ENCODE data around the gene PLA2G4F. TPM values are rescaled to one million over a fixed set of nuclear protein-coding genes. Genes with fewer than 3 reads are reported as not detected.

Gene PLA2G4F
- total RNA-seq, 1 donor from 2014 or later = not detected

DNA sequence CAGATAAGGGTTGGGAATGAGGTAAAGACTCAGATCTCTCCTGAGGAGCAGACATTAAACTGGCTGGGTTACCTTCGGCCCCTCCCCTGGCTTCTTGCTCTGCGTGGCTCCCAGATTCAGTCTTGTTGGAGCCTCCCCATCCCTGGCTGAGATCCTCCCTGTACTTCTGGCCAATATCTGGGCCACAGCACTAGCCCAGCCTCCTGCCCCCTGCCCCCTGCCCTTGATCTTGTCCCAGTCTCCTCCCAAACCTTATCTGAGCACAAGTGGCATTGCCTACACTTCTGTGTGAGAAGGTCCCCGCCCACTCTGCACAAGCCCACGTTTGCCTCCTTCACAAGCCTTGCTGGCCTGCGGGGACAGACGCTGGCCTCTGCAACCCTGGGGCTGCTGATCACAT lies 16.8 kb downstream of the PLA2G4F start:
- Mint-ChIP-seq H3K27me3 (ENCODE audit: low read depth) (peaks cover 16% of the 10 kb centered on the region), H3K4me1 (ENCODE audit: low read depth) (no peaks in the 10 kb centered on the region), H3K9me3 (ENCODE audit: low read depth) (no peaks in the 10 kb centered on the region), H3K4me3 (ENCODE audit: unreplicated experiment) (no peak overlapping the region), H3K27ac (ENCODE audit: unreplicated experiment) (no peak overlapping the region), H3K36me3 (ENCODE audit: low read depth) (peaks cover 2% of the 10 kb centered on the region)
- peak; percentile 28 for DNase-seq (ENCODE audit: low spot score)
- TF ChIP-seq, protein P1, sequence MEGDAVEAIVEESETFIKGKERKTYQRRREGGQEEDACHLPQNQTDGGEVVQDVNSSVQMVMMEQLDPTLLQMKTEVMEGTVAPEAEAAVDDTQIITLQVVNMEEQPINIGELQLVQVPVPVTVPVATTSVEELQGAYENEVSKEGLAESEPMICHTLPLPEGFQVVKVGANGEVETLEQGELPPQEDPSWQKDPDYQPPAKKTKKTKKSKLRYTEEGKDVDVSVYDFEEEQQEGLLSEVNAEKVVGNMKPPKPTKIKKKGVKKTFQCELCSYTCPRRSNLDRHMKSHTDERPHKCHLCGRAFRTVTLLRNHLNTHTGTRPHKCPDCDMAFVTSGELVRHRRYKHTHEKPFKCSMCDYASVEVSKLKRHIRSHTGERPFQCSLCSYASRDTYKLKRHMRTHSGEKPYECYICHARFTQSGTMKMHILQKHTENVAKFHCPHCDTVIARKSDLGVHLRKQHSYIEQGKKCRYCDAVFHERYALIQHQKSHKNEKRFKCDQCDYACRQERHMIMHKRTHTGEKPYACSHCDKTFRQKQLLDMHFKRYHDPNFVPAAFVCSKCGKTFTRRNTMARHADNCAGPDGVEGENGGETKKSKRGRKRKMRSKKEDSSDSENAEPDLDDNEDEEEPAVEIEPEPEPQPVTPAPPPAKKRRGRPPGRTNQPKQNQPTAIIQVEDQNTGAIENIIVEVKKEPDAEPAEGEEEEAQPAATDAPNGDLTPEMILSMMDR (IDR thresholded peaks at IDR 0.05) = no peak

DNA sequence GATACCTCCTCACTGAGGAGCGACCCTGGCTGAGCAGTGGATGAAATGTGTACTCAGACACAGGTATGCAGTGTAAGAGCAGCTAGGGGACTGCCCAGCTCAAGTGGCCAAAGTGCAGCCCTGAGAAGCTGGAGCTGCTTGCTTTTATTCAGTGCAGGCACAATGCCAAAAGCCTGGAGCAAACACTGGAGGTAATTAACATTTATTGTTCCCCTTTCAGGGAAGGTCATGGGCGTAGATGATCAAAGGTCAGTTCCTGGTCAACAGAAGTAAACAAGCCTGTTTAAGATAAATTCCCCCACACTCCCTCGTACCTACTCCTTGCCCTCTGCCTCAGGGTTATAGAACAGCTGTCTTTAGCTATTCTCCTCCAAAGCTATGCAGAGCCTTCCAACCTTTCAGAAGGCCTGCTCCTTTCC lies 17.5 kb downstream of the PLA2G4F start:
- H3K9me3 Mint-ChIP-seq (ENCODE audit: low read depth) = no peaks in the 10 kb centered on the region

DNA sequence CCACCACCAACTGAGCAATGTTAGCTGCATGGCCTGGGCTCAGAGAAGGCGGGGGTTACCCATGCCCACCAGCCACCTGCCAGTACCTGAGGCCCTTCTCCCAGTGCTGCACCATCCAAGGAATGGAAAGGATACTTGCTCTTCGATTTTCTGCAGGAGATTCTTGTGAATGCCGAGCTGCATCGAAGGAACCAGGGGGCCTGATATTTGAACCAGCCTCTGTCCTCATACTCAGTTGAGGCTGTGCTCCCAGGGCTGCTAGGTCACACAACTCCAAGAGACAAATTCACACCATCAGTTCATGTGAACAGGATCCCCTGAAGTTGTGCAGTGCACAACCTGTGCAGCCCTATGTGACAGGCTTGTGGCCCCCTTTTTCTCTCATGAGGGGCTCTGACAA lies 18.0 kb downstream of the PLA2G4F start:
- no peak overlapping the region for H3K27ac Mint-ChIP-seq (ENCODE audit: unreplicated experiment)
- no peaks in the 10 kb centered on the region for H3K9me3 Mint-ChIP-seq (ENCODE audit: low read depth)
- peaks cover 2% of the 10 kb centered on the region for H3K36me3 Mint-ChIP-seq (ENCODE audit: low read depth)
- peak; percentile 42 for DNase-seq (ENCODE audit: low spot score)
- H3K4me1 Mint-ChIP-seq (ENCODE audit: low read depth) = no peaks in the 10 kb centered on the region
- no peak overlapping the region for H3K4me3 Mint-ChIP-seq (ENCODE audit: unreplicated experiment)
- TF ChIP-seq, protein P1 (IDR thresholded peaks at IDR 0.05) = no peak
- peaks cover 18% of the 10 kb centered on the region for H3K27me3 Mint-ChIP-seq (ENCODE audit: low read depth)

More for the DNA sequence above, 17.5 kb downstream of the PLA2G4F start:
- peaks cover 16% of the 10 kb centered on the region for H3K27me3 Mint-ChIP-seq (ENCODE audit: low read depth)
- H3K27ac Mint-ChIP-seq (ENCODE audit: unreplicated experiment) = no peak overlapping the region
- no peak overlapping the region for H3K4me3 Mint-ChIP-seq (ENCODE audit: unreplicated experiment)
- TF ChIP-seq, protein P1 (IDR thresholded peaks at IDR 0.05) = no peak
- H3K4me1 Mint-ChIP-seq (ENCODE audit: low read depth) = no peaks in the 10 kb centered on the region
- H3K36me3 Mint-ChIP-seq (ENCODE audit: low read depth) = peaks cover 2% of the 10 kb centered on the region
- DNase-seq (ENCODE audit: low spot score) = peak; percentile 22

DNA sequence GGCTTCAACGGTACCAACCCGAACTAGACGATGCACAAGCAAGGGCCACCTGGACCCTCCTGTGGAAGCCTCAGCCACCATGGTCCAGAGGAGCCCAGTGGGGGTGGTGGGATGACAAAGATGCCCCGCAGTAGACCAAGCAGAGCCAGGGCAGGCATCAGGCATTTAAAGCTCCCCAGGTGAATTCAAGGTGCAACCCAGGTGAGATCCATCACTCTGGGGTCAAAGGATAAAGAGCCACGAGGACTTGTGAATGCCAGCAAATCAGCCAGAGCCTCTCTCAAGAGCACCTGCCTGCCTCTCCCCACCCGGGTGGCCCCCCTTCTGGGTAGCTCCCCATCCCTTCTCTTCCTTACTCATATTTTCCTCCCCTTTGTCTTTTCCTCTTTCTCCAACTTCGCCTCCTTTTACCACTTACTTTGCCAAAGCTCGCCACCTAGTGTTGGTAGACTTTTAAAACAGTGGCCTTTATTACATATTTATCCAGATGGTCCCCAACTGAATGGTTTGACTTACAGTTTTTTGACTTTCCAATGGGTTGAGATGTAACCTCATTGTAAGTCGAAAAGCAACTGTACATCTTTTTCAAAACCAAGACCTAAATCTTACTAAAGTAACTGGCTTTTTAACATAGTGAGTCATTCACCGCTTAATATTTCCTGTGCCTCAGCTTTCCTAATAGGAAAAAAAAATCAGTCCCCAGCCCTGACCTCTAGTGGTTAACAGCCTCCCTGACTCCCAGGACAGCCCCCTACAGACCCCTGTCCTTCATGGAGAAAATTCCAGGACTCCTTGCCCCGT lies 18.8 kb downstream of the PLA2G4F start:
- Mint-ChIP-seq H3K27me3 (ENCODE audit: low read depth) (peaks cover 17% of the 10 kb centered on the region), H3K4me3 (ENCODE audit: unreplicated experiment) (no peak overlapping the region), H3K4me1 (ENCODE audit: low read depth) (no peaks in the 10 kb centered on the region), H3K27ac (ENCODE audit: unreplicated experiment) (no peak overlapping the region), H3K36me3 (ENCODE audit: low read depth) (no peaks in the 10 kb centered on the region), H3K9me3 (ENCODE audit: low read depth) (no peaks in the 10 kb centered on the region)
- peak; percentile 21 for DNase-seq (ENCODE audit: low spot score)
- TF ChIP-seq, protein P1 (IDR thresholded peaks at IDR 0.05) = peak; percentile 86

DNA sequence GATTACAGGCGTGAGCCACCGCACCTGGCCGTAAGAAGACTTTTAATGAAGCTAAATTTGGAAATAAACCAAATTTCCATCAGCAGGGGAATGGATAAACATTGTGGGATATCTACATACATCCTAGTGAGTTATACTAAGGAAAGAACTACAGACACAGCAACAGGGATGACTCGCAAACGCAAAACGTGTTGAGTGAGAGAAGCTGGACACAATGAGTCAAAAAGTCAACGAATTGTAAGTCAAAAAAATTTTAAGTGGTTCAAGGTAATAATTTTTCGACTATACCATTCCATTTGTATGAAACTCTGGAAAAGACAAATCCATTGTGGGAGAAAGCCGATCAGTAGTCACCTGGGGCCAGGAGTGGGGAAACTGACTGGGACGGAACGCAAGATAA lies 19.9 kb downstream of the PLA2G4F start:
- Mint-ChIP-seq H3K27me3 (ENCODE audit: low read depth) (peaks cover 15% of the 10 kb centered on the region), H3K36me3 (ENCODE audit: low read depth) (no peaks in the 10 kb centered on the region), H3K9me3 (ENCODE audit: low read depth) (no peaks in the 10 kb centered on the region), H3K4me1 (ENCODE audit: low read depth) (no peaks in the 10 kb centered on the region), H3K27ac (ENCODE audit: unreplicated experiment) (no peak overlapping the region), H3K4me3 (ENCODE audit: unreplicated experiment) (no peak overlapping the region)
- DNase-seq (ENCODE audit: low spot score) = no peak
- TF ChIP-seq, protein P1 (IDR thresholded peaks at IDR 0.05) = no peak
